Measurements from ENCODE around the gene PRDM16.

Gene PRDM16

GRCh38 chr1:3357526-3358297 is 288.7 kb downstream of the PRDM16 start:
- H3K9me3 ChIP-seq (replicated peaks; ENCODE audit: insufficient read depth, low read length), result no peaks in the 10 kb centered on the region
- H3K36me3 ChIP-seq (replicated peaks; ENCODE audit: insufficient read depth, low read length), result no peaks in the 10 kb centered on the region
- H3K4me3 ChIP-seq (ENCODE audit: low read length), result no peak overlapping the region
- H2AFZ ChIP-seq (ENCODE audit: low read length), result no peak overlapping the region
- no peak for DNase-seq
- peaks cover 99% of the 10 kb centered on the region for H3K27me3 ChIP-seq (replicated peaks; ENCODE audit: insufficient read depth, low read length)
- no peak overlapping the region for H3K9ac ChIP-seq (ENCODE audit: low read length)
- no peaks in the 10 kb centered on the region for H4K20me1 ChIP-seq (ENCODE audit: insufficient read depth, low read length)
- no peak for TF ChIP-seq EZH2 (optimal IDR thresholded peaks at IDR 0.05; ENCODE audit: low read depth, low read length)
- TF ChIP-seq, protein P1, sequence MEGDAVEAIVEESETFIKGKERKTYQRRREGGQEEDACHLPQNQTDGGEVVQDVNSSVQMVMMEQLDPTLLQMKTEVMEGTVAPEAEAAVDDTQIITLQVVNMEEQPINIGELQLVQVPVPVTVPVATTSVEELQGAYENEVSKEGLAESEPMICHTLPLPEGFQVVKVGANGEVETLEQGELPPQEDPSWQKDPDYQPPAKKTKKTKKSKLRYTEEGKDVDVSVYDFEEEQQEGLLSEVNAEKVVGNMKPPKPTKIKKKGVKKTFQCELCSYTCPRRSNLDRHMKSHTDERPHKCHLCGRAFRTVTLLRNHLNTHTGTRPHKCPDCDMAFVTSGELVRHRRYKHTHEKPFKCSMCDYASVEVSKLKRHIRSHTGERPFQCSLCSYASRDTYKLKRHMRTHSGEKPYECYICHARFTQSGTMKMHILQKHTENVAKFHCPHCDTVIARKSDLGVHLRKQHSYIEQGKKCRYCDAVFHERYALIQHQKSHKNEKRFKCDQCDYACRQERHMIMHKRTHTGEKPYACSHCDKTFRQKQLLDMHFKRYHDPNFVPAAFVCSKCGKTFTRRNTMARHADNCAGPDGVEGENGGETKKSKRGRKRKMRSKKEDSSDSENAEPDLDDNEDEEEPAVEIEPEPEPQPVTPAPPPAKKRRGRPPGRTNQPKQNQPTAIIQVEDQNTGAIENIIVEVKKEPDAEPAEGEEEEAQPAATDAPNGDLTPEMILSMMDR (IDR thresholded peaks at IDR 0.05; ENCODE audit: low read length), result no peak
- no peak for TF ChIP-seq EZH2phosphoT487 (IDR thresholded peaks at IDR 0.05; ENCODE audit: low read length)
- no peaks in the 10 kb centered on the region for H3K4me1 ChIP-seq (ENCODE audit: low read length)
- no peaks in the 10 kb centered on the region for H3K9me2 ChIP-seq (replicated peaks; ENCODE audit: insufficient read depth, low read length)
- no peak overlapping the region for H3K4me2 ChIP-seq (ENCODE audit: low read depth, low read length)
- H3F3A ChIP-seq (ENCODE audit: insufficient read depth, low read length), result no peaks in the 10 kb centered on the region
- no peaks in the 10 kb centered on the region for H3K79me2 ChIP-seq (ENCODE audit: low read length)
- H3K27ac ChIP-seq (ENCODE audit: low read length), result no peak overlapping the region

DNA sequence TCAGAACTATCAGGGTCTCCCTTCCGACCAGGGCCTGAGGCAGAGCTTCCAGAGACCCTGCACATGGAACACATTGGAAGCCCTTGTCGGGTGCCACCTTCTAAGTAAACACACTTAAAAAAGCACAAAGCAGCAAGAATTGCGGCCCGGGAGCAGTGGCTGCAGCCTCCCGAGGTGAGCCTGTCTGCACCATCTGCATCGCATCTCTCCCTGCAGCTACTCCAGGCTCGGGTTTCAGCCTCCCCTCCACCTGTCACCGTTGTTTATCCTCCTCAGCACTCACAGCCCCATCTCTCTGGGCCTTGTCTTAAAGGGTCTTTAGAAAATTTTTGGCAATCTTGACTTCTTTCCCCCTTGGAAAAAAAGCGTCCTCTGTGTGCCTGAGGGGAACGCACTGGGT is 290.3 kb downstream of the PRDM16 start:
- Histone ChIP-seq H3K36me3 (replicated peaks; ENCODE audit: insufficient read depth, low read length) (no peaks in the 10 kb centered on the region), H3K27ac (ENCODE audit: low read length) (no peak overlapping the region), H3K4me3 (ENCODE audit: low read length) (no peak overlapping the region), H4K20me1 (ENCODE audit: insufficient read depth, low read length) (no peaks in the 10 kb centered on the region), H3K79me2 (ENCODE audit: low read length) (no peaks in the 10 kb centered on the region), H3K9me3 (replicated peaks; ENCODE audit: insufficient read depth, low read length) (no peaks in the 10 kb centered on the region), H3K9me2 (replicated peaks; ENCODE audit: insufficient read depth, low read length) (no peaks in the 10 kb centered on the region), H3K4me1 (ENCODE audit: low read length) (no peaks in the 10 kb centered on the region), H2AFZ (ENCODE audit: low read length) (no peak overlapping the region), H3K9ac (ENCODE audit: low read length) (no peak overlapping the region), H3F3A (ENCODE audit: insufficient read depth, low read length) (no peaks in the 10 kb centered on the region), H3K4me2 (ENCODE audit: low read depth, low read length) (no peak overlapping the region), H3K27me3 (replicated peaks; ENCODE audit: insufficient read depth, low read length) (peaks cover 100% of the 10 kb centered on the region)
- no peak for DNase-seq
- TF ChIP-seq EZH2phosphoT487 (IDR thresholded peaks at IDR 0.05; ENCODE audit: low read length) (no peak), EZH2 (optimal IDR thresholded peaks at IDR 0.05; ENCODE audit: low read depth, low read length) (no peak)
- TF ChIP-seq, protein P1 (IDR thresholded peaks at IDR 0.05; ENCODE audit: low read length), result no peak

- H3K36me3 ChIP-seq (replicated peaks; ENCODE audit: insufficient read depth, low read length), result no peaks in the 10 kb centered on the region
- TF ChIP-seq, protein P1 (IDR thresholded peaks at IDR 0.05; ENCODE audit: low read length), result no peak
- TF ChIP-seq EZH2 (optimal IDR thresholded peaks at IDR 0.05; ENCODE audit: low read depth, low read length), result no peak
- no peak for TF ChIP-seq EZH2phosphoT487 (IDR thresholded peaks at IDR 0.05; ENCODE audit: low read length)
- no peak overlapping the region for H3K4me3 ChIP-seq (ENCODE audit: low read length)
- no peaks in the 10 kb centered on the region for H3K9me3 ChIP-seq (replicated peaks; ENCODE audit: insufficient read depth, low read length)
- no peaks in the 10 kb centered on the region for H3K4me1 ChIP-seq (ENCODE audit: low read length)
- DNase-seq, result no peak
- no peak overlapping the region for H3K4me2 ChIP-seq (ENCODE audit: low read depth, low read length)
- no peaks in the 10 kb centered on the region for H4K20me1 ChIP-seq (ENCODE audit: insufficient read depth, low read length)
- no peaks in the 10 kb centered on the region for H3K9me2 ChIP-seq (replicated peaks; ENCODE audit: insufficient read depth, low read length)
- H3K9ac ChIP-seq (ENCODE audit: low read length), result no peak overlapping the region
- peaks cover 100% of the 10 kb centered on the region for H3K27me3 ChIP-seq (replicated peaks; ENCODE audit: insufficient read depth, low read length)
- no peaks in the 10 kb centered on the region for H3K79me2 ChIP-seq (ENCODE audit: low read length)
- H2AFZ ChIP-seq (ENCODE audit: low read length), result no peak overlapping the region
- no peak overlapping the region for H3K27ac ChIP-seq (ENCODE audit: low read length)
- H3F3A ChIP-seq (ENCODE audit: insufficient read depth, low read length), result no peaks in the 10 kb centered on the region
These were observed 290.9 kb downstream of the PRDM16 start for GRCh38 chr1:3359756-3360440.
